HCT116 (cell line): Measurements from ENCODE around the gene MAP4. TPM values are rescaled to one million over a fixed set of nuclear protein-coding genes. Genes with fewer than 3 reads are reported as not detected.

Experiments
- ATAC-seq: fragments of 200-7000 bp; cut with Tn5 transposase; 2 replicates; pipeline ENCODE4 v1.9.1; 2020; ENCODE audit warnings: mild to moderate bottlenecking, moderate library complexity
- BruUV-seq: library from RNA; stranded (reverse); fragments of 400-500 nt; replicated peaks from 2 replicates; lab custom pipeline; 2021; lab: Mats Ljungman, UMichigan
- CTCF ChIA-PET: fragments of 300-600 bp; sonication (Branson Sonifier 250); formaldehyde crosslinking; loops from one replicate; lab custom pipeline; 2021; ENCODE audit warnings: antibody characterized with exemption; lab: Charles Lee
- POLR2A ChIA-PET: fragments of 300-600, 350-600 bp; sonication (Branson Sonifier 250); formaldehyde crosslinking; loops from one replicate; lab custom pipeline; 2021; ENCODE audit warnings: antibody characterized with exemption; lab: Charles Lee
- RAD21 ChIA-PET, 2 experiments: fragments of 300-600 bp; sonication (Branson Sonifier 250); formaldehyde crosslinking; loops; one replicate each; lab custom pipeline; 2023; ENCODE audit warnings: low total read pairs in 2 of 2; ENCODE audit not compliant: uncharacterized antibody in 2 of 2, unreplicated experiment in 2 of 2, low non-redundant PET in 1 of 2; lab: Charles Lee
- DNase-seq: peaks from one replicate; pipeline ENCODE4 v3.0.0-alpha.2; 2010; ENCODE audit warnings: low read depth, low spot score
- H2AFZ ChIP-seq: fragments of 200-600 bp; shearing (Covaris generic), sonication (generic); 2 replicates; pipeline ENCODE4 v1.6.1; 2017; ENCODE audit warnings: low read depth, mixed run types, mixed read lengths, antibody characterized with exemption, low read length; ENCODE audit not compliant: poor library complexity, severe bottlenecking
- H3K27ac ChIP-seq: 2 replicates; pipeline ENCODE4 v1.5.1; 2012; ENCODE audit warnings: low read depth, low read length
- H3K27me3 ChIP-seq: fragments of 200-600 bp; sonication (generic); 2 replicates; pipeline ENCODE4 v1.6.1; 2016; ENCODE audit warnings: mixed run types, low read length, mixed read lengths; ENCODE audit not compliant: insufficient read depth
- H3K36me3 ChIP-seq, 2 experiments: fragments of 200-500 bp in 1 of 2; fragments of 200-600 bp in 1 of 2; sonication (Bioruptor generic) in 1 of 2; sonication (generic) in 1 of 2; 2 replicates each; pipeline versions ENCODE4 v1.5.1 to v1.6.1; 2014 to 2016; ENCODE audit warnings: low read length in 2 of 2, inconsistent platforms in 1 of 2, mixed read lengths in 1 of 2, mixed run types in 1 of 2; ENCODE audit not compliant: insufficient read depth in 2 of 2, control insufficient read depth in 1 of 2
- H3K4me1 ChIP-seq, 2 experiments: fragments of 200-600 bp in 1 of 2; sonication (generic) in 1 of 2; 2 replicates each; pipeline versions ENCODE4 v1.5.1 to v1.6.1; 2012 to 2017; ENCODE audit warnings: low read length in 2 of 2, inconsistent platforms in 1 of 2, mild to moderate bottlenecking in 1 of 2, mixed read lengths in 1 of 2, mixed run types in 1 of 2, moderate library complexity in 1 of 2; ENCODE audit not compliant: insufficient read depth in 2 of 2, control insufficient read depth in 1 of 2
- H3K4me2 ChIP-seq: fragments of 200-600 bp; sonication (generic); 2 replicates; pipeline ENCODE4 v1.6.1; 2017; ENCODE audit warnings: mixed run types, low read length, mixed read lengths
- H3K4me3 ChIP-seq, 2 experiments: fragments of 200-600 bp in 1 of 2; sonication (generic) in 1 of 2; replicated peaks in 1 of 2; 2 replicates each; pipeline ENCODE4 v1.5.1; 2011 to 2016; ENCODE audit warnings: low read length in 2 of 2, control low read depth in 1 of 2, low read depth in 1 of 2, mild to moderate bottlenecking in 1 of 2, mixed read lengths in 1 of 2, mixed run types in 1 of 2
- H3K79me2 ChIP-seq: fragments of 200-600 bp; sonication (generic); 2 replicates; pipeline ENCODE4 v1.6.1; 2017; ENCODE audit warnings: mild to moderate bottlenecking, mixed run types, low read length, moderate library complexity, mixed read lengths; ENCODE audit not compliant: insufficient read depth
- H3K9ac ChIP-seq: fragments of 200-600 bp; sonication (generic); 2 replicates; pipeline ENCODE4 v1.6.1; 2016; ENCODE audit warnings: low read length, mixed read lengths
- H3K9me2 ChIP-seq: fragments of 200-600 bp; sonication (generic), shearing (Covaris generic); 2 replicates; pipeline ENCODE4 v1.6.1; 2017; ENCODE audit warnings: mixed run types, mild to moderate bottlenecking, moderate library complexity; ENCODE audit not compliant: insufficient read depth
- H3K9me3 ChIP-seq, 2 experiments: fragments of 200-500 bp in 1 of 2; fragments of 200-600 bp in 1 of 2; sonication (Bioruptor generic) in 1 of 2; sonication (generic) in 1 of 2; 2 replicates each; pipeline ENCODE4 v1.6.1; 2014 to 2017; ENCODE audit warnings: low read length in 2 of 2, mixed read lengths in 2 of 2, inconsistent platforms in 1 of 2, low read depth in 1 of 2, mild to moderate bottlenecking in 1 of 2, mixed run types in 1 of 2, moderate library complexity in 1 of 2; ENCODE audit not compliant: control insufficient read depth in 1 of 2, insufficient read depth in 1 of 2
- H4K20me1 ChIP-seq: fragments of 200-600 bp; sonication (generic), shearing (Covaris generic); 2 replicates; pipeline ENCODE4 v1.6.1; 2017; ENCODE audit warnings: mixed run types, mild to moderate bottlenecking, moderate library complexity; ENCODE audit not compliant: insufficient read depth
- ATF3 ChIP-seq: IDR thresholded peaks from 2 replicates; pipeline ENCODE4 v1.6.1; 2012
- CBX3 ChIP-seq: IDR thresholded peaks from 2 replicates; pipeline ENCODE4 v1.6.1; 2012; ENCODE audit warnings: low read depth
- CEBPB ChIP-seq: IDR thresholded peaks from 2 replicates; pipeline ENCODE4 v1.6.1; 2012; ENCODE audit warnings: low read depth
- EGR1 ChIP-seq: IDR thresholded peaks from 2 replicates; pipeline ENCODE4 v1.6.1; 2012; ENCODE audit warnings: low read depth
- ELF1 ChIP-seq: IDR thresholded peaks from 2 replicates; pipeline ENCODE4 v1.6.1; 2012; ENCODE audit warnings: low read depth, borderline replicate concordance
- EZH2phosphoT487 ChIP-seq: fragments of 200-600 bp; IDR thresholded peaks from 2 replicates; pipeline ENCODE4 v1.6.1; 2018; ENCODE audit warnings: antibody characterized with exemption, borderline replicate concordance
- FOSL1 ChIP-seq: IDR thresholded peaks from 2 replicates; pipeline ENCODE4 v1.6.1; 2012; ENCODE audit warnings: low read depth
- JUND ChIP-seq: IDR thresholded peaks from 2 replicates; pipeline ENCODE4 v1.6.1; 2012
- MAX ChIP-seq: IDR thresholded peaks from 2 replicates; pipeline ENCODE4 v1.6.1; 2012
- POLR2A ChIP-seq: IDR thresholded peaks from 2 replicates; pipeline ENCODE4 v1.7.0; 2011; ENCODE audit warnings: borderline replicate concordance; ENCODE audit not compliant: insufficient read depth, insufficient read length; ENCODE audit errors: extremely low read depth
- RAD21 ChIP-seq: IDR thresholded peaks from 2 replicates; pipeline ENCODE4 v1.6.1; 2012; ENCODE audit warnings: low read depth, mild to moderate bottlenecking
- SIN3A ChIP-seq: IDR thresholded peaks from 2 replicates; pipeline ENCODE4 v1.6.1; 2012; ENCODE audit warnings: low read depth
- SP1 ChIP-seq: IDR thresholded peaks from 2 replicates; pipeline ENCODE4 v1.6.1; 2012; ENCODE audit warnings: low read depth
- SRF ChIP-seq: IDR thresholded peaks from 2 replicates; pipeline ENCODE4 v1.6.1; 2012; ENCODE audit warnings: low read depth
- TCF7L2 ChIP-seq: IDR thresholded peaks from 2 replicates; pipeline ENCODE4 v1.7.0; 2011; ENCODE audit warnings: borderline replicate concordance, inconsistent platforms; ENCODE audit not compliant: insufficient read depth, insufficient read length; ENCODE audit errors: extremely low read depth
- ZNF274 ChIP-seq: fragments of 200-500 bp; sonication (Bioruptor generic); IDR thresholded peaks from 2 replicates; pipeline ENCODE4 v1.6.1; 2014; ENCODE audit warnings: mild to moderate bottlenecking, low read depth, low read length, inconsistent platforms
- intact Hi-C: fragments of 100-400 bp; cut with micrococcal nuclease; formaldehyde crosslinking; loops from 2 replicates; pipeline ENCODE4 v1.10.0; 2022
- total RNA-seq: library from RNA; stranded (reverse); gene quantifications from one replicate; pipeline ENCODE4 v1.2.1, GENCODE V29; 2021; ENCODE audit not compliant: unreplicated experiment
- TF ChIP-seq, protein P1 (sequence below): IDR thresholded peaks from 2 replicates; pipeline ENCODE4 v1.6.1; 2012; ENCODE audit warnings: low read depth

Gene MAP4
- total RNA-seq, 1 experiment from 2014 or later: 200 TPM

DNA sequence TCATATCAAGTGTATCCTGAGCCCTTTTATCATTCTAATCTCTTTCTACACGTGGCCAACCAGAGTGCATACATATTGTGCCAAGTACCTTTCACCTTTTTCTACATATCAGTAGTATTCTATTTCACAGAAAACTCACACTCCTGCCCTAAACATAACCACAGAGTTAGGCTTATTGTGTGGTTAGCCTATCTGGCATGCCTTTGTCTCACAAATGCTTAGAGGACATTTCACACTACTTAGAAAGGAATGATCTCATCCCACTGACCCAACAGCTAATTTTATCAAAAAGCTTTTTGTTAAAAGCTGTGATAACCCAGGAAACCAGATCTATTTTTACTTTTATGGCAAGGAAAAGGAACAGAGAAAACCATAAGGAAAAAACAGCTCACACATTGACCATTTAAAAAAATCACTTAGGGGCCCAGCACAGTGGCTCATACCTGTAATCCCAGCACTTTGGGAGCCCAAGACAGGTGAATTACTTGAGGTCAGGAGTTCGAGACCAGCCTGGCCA, 17.8 kb upstream of the MAP4 start (continued):
- TF ChIP-seq FOSL1 (peak; percentile 65; the same call in 1 of the 2 replicates), TCF7L2 (no peak)
- TF ChIP-seq, all 23 proteins: peak for 7

GRCh38 chr3:48030188-48030587, 14.0 kb upstream of the MAP4 start:
- Histone ChIP-seq H3K9ac (no peak overlapping the region), H3K9me2 (no peaks in the 10 kb centered on the region), H3K27ac (no peak overlapping the region), H3K4me1 (peaks cover 20 to 25% of the 10 kb centered on the region in 2 experiments), H3K79me2 (peaks cover 92% of the 10 kb centered on the region), H3K27me3 (no peaks in the 10 kb centered on the region), H3K4me3 (no peak overlapping the region), H3K36me3 (no peaks in the 10 kb centered on the region), H4K20me1 (peaks cover 10% of the 10 kb centered on the region; the same call in 1 of the 2 replicates), H3K9me3 (no peaks in the 10 kb centered on the region), H2AFZ (no peak overlapping the region), H3K4me2 (no peak overlapping the region)
- POLR2A ChIA-PET: no interaction called here
- TF ChIP-seq JUND: no peak
- no peak for TF ChIP-seq EGR1
- TF ChIP-seq SIN3A: no peak
- TF ChIP-seq MAX: no peak
- no peak for TF ChIP-seq ELF1
- TF ChIP-seq, protein P1, sequence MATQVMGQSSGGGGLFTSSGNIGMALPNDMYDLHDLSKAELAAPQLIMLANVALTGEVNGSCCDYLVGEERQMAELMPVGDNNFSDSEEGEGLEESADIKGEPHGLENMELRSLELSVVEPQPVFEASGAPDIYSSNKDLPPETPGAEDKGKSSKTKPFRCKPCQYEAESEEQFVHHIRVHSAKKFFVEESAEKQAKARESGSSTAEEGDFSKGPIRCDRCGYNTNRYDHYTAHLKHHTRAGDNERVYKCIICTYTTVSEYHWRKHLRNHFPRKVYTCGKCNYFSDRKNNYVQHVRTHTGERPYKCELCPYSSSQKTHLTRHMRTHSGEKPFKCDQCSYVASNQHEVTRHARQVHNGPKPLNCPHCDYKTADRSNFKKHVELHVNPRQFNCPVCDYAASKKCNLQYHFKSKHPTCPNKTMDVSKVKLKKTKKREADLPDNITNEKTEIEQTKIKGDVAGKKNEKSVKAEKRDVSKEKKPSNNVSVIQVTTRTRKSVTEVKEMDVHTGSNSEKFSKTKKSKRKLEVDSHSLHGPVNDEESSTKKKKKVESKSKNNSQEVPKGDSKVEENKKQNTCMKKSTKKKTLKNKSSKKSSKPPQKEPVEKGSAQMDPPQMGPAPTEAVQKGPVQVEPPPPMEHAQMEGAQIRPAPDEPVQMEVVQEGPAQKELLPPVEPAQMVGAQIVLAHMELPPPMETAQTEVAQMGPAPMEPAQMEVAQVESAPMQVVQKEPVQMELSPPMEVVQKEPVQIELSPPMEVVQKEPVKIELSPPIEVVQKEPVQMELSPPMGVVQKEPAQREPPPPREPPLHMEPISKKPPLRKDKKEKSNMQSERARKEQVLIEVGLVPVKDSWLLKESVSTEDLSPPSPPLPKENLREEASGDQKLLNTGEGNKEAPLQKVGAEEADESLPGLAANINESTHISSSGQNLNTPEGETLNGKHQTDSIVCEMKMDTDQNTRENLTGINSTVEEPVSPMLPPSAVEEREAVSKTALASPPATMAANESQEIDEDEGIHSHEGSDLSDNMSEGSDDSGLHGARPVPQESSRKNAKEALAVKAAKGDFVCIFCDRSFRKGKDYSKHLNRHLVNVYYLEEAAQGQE: no peak
- TF ChIP-seq CEBPB: no peak
- TF ChIP-seq SP1: no peak
- no peak for TF ChIP-seq ATF3
- TF ChIP-seq EZH2phosphoT487: no peak
- TF ChIP-seq RAD21: no peak
- TF ChIP-seq POLR2A: no peak
- no peak for TF ChIP-seq SRF
- TF ChIP-seq CBX3: no peak
- TF ChIP-seq ZNF274: no peak
- DNase-seq (no peak), ATAC-seq (no peak)
- BruUV-seq: no TSS peak
- intact Hi-C loops: no loop called here
- CTCF ChIA-PET: no interaction called here
- RAD21 ChIA-PET: interaction anchor here in 1 of 2 experiments (0.7 kb wide), 1 partner anchor 127 kb away, joined by 7 read pairs; no protein-coding TSS in a partner anchor
